Peyer's patch (tissue), 4 donors: ENCODE results near the gene SLC6A5. TPM values are rescaled to one million over a fixed set of nuclear protein-coding genes. Genes with fewer than 3 reads are reported as not detected.

Source experiments
- DNase-seq, 3 donors: peaks; one replicate each; pipeline ENCODE4 v3.0.0-alpha.2; 2017 to 2019
- H3K27ac ChIP-seq, 4 donors: fragments of 200-600 bp; sonication (generic); one replicate each; pipeline ENCODE4 v1.5.1; 2016 to 2019
- H3K27me3 ChIP-seq, 2 donors: fragments of 200-600 bp; sonication (generic); one replicate each; pipeline ENCODE4 v1.5.1; 2019
- H3K36me3 ChIP-seq, 3 donors: fragments of 200-600 bp; sonication (generic); one replicate each; pipeline ENCODE4 v1.5.1; 2016 to 2019
- H3K4me1 ChIP-seq, 4 donors: fragments of 200-600 bp; sonication (generic); one replicate each; pipeline ENCODE4 v1.5.1; 2016 to 2019
- H3K4me3 ChIP-seq, 4 donors: fragments of 200-600 bp; sonication (generic); 1 replicate in 3 of 4; 2 replicates in 1 of 4; pipeline ENCODE4 v1.5.1; 2016 to 2019; ENCODE audit warnings: mild to moderate bottlenecking in 1 of 4
- H3K9me3 ChIP-seq, 4 donors: fragments of 200-600 bp; sonication (generic); one replicate each; pipeline ENCODE4 v1.5.1; 2016 to 2019; ENCODE audit warnings: mild to moderate bottlenecking in 1 of 4
- POLR2A ChIP-seq, 2 donors: fragments of 450-650 bp; IDR thresholded peaks; one replicate each; pipeline ENCODE4 v1.5.1; 2017; ENCODE audit warnings: antibody characterized with exemption in 2 of 2, mild to moderate bottlenecking in 2 of 2, moderate library complexity in 2 of 2
- total RNA-seq, 4 donors: library from RNA; depleted of rRNA; stranded (reverse); fragments of >200 nt; gene quantifications; one replicate each; pipeline ENCODE4 v1.1.0, GENCODE V29; 2016
- TF ChIP-seq, protein P1 (sequence below), 6 experiments: fragments of 450-650 bp in 4 of 6; fragments of 200-600 bp in 2 of 6; sonication (generic) in 1 of 6; IDR thresholded peaks; one replicate each; pipeline ENCODE4 v1.5.1; 2017 to 2019; ENCODE audit warnings: antibody characterized with exemption in 6 of 6, mild to moderate bottlenecking in 3 of 6, moderate library complexity in 1 of 6

SLC6A5 gene
- total RNA-seq, 4 donors from 2014 or later: not detected

DNA sequence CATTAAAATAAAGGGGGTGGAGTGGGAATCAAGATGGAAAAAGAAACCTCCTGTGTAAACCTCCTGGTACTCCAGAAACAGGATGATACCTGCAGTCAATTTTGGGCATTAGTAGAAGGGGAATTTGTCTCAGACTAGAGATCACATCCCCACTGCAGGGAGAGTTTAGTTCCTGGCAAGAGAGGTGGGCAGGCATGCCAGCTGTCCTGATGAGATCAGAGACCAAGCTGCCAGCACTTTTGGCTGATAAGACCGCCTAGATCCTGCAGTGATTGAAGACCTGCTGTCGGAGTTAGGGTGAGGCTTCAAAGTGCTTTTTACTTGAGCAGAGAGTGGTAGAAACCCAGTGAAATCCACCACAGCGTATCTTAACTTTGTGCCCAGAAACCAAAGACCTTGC lies 40.3 kb downstream of the SLC6A5 start:
- H3K4me1 ChIP-seq: no peaks in the 10 kb centered on the region
- TF ChIP-seq POLR2A (IDR thresholded peaks at IDR 0.05): no peak
- TF ChIP-seq, protein P1, sequence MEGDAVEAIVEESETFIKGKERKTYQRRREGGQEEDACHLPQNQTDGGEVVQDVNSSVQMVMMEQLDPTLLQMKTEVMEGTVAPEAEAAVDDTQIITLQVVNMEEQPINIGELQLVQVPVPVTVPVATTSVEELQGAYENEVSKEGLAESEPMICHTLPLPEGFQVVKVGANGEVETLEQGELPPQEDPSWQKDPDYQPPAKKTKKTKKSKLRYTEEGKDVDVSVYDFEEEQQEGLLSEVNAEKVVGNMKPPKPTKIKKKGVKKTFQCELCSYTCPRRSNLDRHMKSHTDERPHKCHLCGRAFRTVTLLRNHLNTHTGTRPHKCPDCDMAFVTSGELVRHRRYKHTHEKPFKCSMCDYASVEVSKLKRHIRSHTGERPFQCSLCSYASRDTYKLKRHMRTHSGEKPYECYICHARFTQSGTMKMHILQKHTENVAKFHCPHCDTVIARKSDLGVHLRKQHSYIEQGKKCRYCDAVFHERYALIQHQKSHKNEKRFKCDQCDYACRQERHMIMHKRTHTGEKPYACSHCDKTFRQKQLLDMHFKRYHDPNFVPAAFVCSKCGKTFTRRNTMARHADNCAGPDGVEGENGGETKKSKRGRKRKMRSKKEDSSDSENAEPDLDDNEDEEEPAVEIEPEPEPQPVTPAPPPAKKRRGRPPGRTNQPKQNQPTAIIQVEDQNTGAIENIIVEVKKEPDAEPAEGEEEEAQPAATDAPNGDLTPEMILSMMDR (IDR thresholded peaks at IDR 0.05): no peak
- no peaks in the 10 kb centered on the region for H3K27me3 ChIP-seq
- no peak overlapping the region for H3K4me3 ChIP-seq
- H3K36me3 ChIP-seq: no peaks in the 10 kb centered on the region
- DNase-seq: no peak
- no peak overlapping the region for H3K27ac ChIP-seq
- no peaks in the 10 kb centered on the region for H3K9me3 ChIP-seq

DNA sequence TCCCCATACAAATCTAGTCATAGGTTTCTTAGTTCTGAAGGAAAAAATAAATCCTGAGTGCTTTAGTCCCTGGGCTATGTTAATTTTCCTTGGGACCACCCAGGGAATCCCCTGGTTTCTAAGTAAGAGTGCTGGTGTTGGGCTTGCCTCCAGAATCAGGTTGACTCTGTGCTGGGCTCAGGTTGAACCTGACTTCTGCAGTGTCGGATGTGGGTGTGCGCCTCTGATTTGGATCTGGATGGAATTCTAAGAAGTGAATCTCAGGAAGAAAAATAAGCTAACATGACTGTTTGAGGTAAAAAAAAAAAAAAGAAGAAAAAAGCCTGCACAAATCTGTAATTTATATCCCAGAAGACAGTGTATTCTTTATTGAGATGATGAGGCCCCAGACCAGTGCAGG lies 41.0 kb downstream of the SLC6A5 start:
- H3K27ac ChIP-seq: no peak overlapping the region
- H3K9me3 ChIP-seq: no peaks in the 10 kb centered on the region
- DNase-seq: no peak
- H3K4me3 ChIP-seq: no peak overlapping the region
- no peak for TF ChIP-seq POLR2A (IDR thresholded peaks at IDR 0.05)
- TF ChIP-seq, protein P1 (IDR thresholded peaks at IDR 0.05): no peak
- H3K36me3 ChIP-seq: no peaks in the 10 kb centered on the region
- H3K27me3 ChIP-seq: no peaks in the 10 kb centered on the region
- no peaks in the 10 kb centered on the region for H3K4me1 ChIP-seq

DNA sequence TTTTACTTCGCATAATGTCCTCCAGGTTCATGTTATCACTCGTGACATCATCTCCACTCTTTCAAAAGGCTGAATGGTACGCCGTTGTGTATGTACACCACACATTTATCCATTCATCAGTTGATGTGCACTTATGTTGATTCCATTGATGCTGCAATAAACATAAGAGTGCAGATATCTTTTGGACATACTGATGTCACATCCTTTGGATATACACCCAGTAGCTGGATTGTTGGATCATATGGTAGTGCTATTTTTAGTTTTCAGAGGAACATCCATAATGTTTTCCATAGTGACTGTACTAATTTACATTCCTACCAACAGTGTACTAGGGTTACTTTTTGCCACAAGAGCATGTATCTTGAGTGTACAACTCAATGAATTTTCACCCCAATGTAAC lies 45.0 kb downstream of the SLC6A5 start:
- Histone ChIP-seq H3K4me3 (no peak overlapping the region), H3K27ac (no peak overlapping the region), H3K9me3 (no peaks in the 10 kb centered on the region), H3K4me1 (no peaks in the 10 kb centered on the region), H3K36me3 (no peaks in the 10 kb centered on the region), H3K27me3 (no peaks in the 10 kb centered on the region)
- no peak for DNase-seq
- TF ChIP-seq, protein P1 (IDR thresholded peaks at IDR 0.05): no peak
- no peak for TF ChIP-seq POLR2A (IDR thresholded peaks at IDR 0.05)

DNA sequence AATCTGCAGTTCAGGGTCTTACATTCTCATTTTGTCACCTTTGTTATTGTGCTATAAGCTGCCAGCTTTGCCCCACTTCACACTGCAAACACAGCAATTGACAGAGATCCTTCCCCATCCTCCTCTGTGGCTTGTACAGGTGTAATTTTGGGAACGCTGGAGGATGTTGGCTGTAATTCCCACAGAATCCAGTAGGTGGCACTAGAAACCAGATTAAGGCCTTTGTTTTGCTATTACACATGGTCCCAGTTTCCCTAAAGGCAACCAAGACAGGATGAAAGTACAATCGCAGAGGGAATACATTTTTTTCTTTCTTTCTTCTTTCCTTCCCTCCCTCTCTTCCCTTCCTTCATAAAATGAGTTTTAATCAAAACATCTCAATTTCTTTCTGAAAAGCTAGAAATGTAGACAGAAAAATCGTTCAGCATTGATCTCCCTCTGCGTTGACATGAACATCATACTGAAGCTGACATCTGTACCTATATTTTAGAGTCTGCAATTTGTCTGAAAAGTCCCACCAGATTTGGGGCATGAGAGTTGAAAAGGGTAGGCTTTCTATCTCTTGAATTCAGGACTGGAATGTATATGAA lies 48.7 kb downstream of the SLC6A5 start:
- no peak overlapping the region for H3K27ac ChIP-seq
- no peaks in the 10 kb centered on the region for H3K36me3 ChIP-seq
- H3K4me3 ChIP-seq: no peak overlapping the region
- H3K27me3 ChIP-seq: no peaks in the 10 kb centered on the region
- no peaks in the 10 kb centered on the region for H3K4me1 ChIP-seq
- no peak for TF ChIP-seq POLR2A (IDR thresholded peaks at IDR 0.05)
- TF ChIP-seq, protein P1 (IDR thresholded peaks at IDR 0.05): peak; percentile 33 to 85 (median 74)
- no peaks in the 10 kb centered on the region for H3K9me3 ChIP-seq
- peak in 2 of 3 donors; percentile 17 to 59 for DNase-seq

DNA sequence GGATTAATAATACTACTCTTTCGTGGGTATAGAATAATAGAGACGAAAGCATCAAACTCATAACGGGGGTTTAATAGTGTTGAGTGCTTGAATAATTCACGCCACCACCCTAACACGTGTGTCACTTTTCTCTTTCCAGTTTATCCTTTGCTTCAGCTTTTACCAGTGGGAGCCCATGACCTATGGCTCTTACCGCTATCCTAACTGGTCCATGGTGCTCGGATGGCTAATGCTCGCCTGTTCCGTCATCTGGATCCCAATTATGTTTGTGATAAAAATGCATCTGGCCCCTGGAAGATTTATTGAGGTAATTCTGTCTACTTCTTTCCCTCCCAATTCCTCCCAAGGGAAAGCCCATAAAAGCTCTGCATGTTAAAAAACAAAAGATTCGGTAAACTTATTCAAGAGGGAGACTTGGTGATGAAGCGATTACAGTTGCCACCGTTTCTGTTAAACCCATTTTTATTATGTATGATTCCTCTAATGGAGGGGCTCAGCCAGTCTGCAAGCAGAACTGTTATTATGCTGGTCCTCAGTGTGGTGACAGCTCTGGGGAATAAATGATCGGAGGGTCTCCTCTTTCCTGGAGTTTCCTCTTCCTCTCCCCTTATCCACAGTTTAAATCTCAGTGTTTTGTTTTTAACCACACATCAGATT lies 52.9 kb downstream of the SLC6A5 start:
- no peak overlapping the region for H3K4me3 ChIP-seq
- H3K4me1 ChIP-seq: no peaks in the 10 kb centered on the region
- H3K9me3 ChIP-seq: no peaks in the 10 kb centered on the region
- TF ChIP-seq POLR2A (IDR thresholded peaks at IDR 0.05): no peak
- TF ChIP-seq, protein P1 (IDR thresholded peaks at IDR 0.05): no peak
- no peaks in the 10 kb centered on the region for H3K36me3 ChIP-seq
- H3K27me3 ChIP-seq: no peaks in the 10 kb centered on the region
- no peak overlapping the region for H3K27ac ChIP-seq
- no peak for DNase-seq
